Sigmoid colon (tissue), 7 donors: ENCODE measurements around the gene GORAB. TPM values are rescaled to one million over a fixed set of nuclear protein-coding genes. Genes with fewer than 3 reads are reported as not detected.

Experiments
- DNase-seq: peaks from one replicate; pipeline ENCODE4 v3.0.0-alpha.2; 2019
- H3K27ac ChIP-seq, 4 donors: fragments of 200-600 bp; sonication (generic); one replicate each; pipeline ENCODE4 v1.5.1; 2016 to 2019; ENCODE audit warnings: mild to moderate bottlenecking in 1 of 4
- H3K27me3 ChIP-seq, 3 donors: fragments of 200-600 bp; sonication (generic); one replicate each; pipeline ENCODE4 v1.5.1; 2019; ENCODE audit warnings: mild to moderate bottlenecking in 1 of 3
- H3K36me3 ChIP-seq, 4 donors: fragments of 200-600 bp; sonication (generic); one replicate each; pipeline ENCODE4 v1.5.1; 2016 to 2019
- H3K4me1 ChIP-seq, 4 donors: fragments of 200-600 bp; sonication (generic); one replicate each; pipeline ENCODE4 v1.5.1; 2017 to 2019
- H3K4me3 ChIP-seq, 4 donors: fragments of 200-600 bp; sonication (generic); one replicate each; pipeline ENCODE4 v1.5.1; 2017 to 2019; ENCODE audit warnings: mild to moderate bottlenecking in 2 of 4, moderate library complexity in 1 of 4
- H3K9me3 ChIP-seq, 4 donors: fragments of 200-600 bp in 3 of 4; sonication (generic) in 3 of 4; one replicate each; pipeline versions ENCODE4 v1.5.1 to v1.6.1; 2013 to 2019
- EP300 ChIP-seq, 4 donors: sonication (generic); formaldehyde crosslinking; IDR thresholded peaks; one replicate each; pipeline ENCODE4 v1.6.1; 2017; ENCODE audit warnings: antibody characterized with exemption in 4 of 4
- POLR2A ChIP-seq, 2 donors: fragments of 450-650 bp; IDR thresholded peaks; one replicate each; pipeline ENCODE4 v1.6.1; 2016; ENCODE audit warnings: antibody characterized with exemption in 2 of 2, mild to moderate bottlenecking in 2 of 2, moderate library complexity in 2 of 2
- POLR2AphosphoS5 ChIP-seq, 4 donors: sonication (generic); formaldehyde crosslinking; IDR thresholded peaks; one replicate each; pipeline ENCODE4 v1.6.1; 2017; ENCODE audit warnings: antibody characterized with exemption in 4 of 4
- WGBS, 2 donors: extraction: QIAGEN DNeasy Blood & Tissue Kit; methylation state at CpG; one replicate each; pipeline ENCODE4 v1.1.7; 2013; 5-methylcytosine and 5-hydroxymethylcytosine counted together
- intact Hi-C: fragments of 100-400 bp; cut with DNase I; formaldehyde crosslinking; loops from one replicate; pipeline ENCODE4 v1.15.1; 2023
- polyA plus RNA-seq, 3 donors: library from polyadenylated mRNA; stranded (reverse); fragments of 200-250 nt; gene quantifications; one replicate each; pipeline ENCODE4 v1.2.3, GENCODE V29; 2013
- total RNA-seq, 4 donors: library from RNA; depleted of rRNA; stranded (reverse); fragments of >200 nt; gene quantifications; one replicate each; pipeline ENCODE4 v1.1.0, GENCODE V29; 2016
- TF ChIP-seq, protein P1 (sequence below), 4 experiments: fragments of 450-650 bp in 3 of 4; fragments of 200-600 bp in 1 of 4; IDR thresholded peaks; one replicate each; pipeline ENCODE4 v1.5.1; 2016 to 2019; ENCODE audit warnings: antibody characterized with exemption in 4 of 4, mild to moderate bottlenecking in 3 of 4, moderate library complexity in 2 of 4
- donor health status: healthy with polysubstance abuse.
- donor health status: Bipolar disorder and iron deficiency.
- donor health status: healthy.

GORAB gene
- total and polyA plus RNA-seq, 7 donors: 4.8 to 13.8 (median 8.9) TPM

DNA sequence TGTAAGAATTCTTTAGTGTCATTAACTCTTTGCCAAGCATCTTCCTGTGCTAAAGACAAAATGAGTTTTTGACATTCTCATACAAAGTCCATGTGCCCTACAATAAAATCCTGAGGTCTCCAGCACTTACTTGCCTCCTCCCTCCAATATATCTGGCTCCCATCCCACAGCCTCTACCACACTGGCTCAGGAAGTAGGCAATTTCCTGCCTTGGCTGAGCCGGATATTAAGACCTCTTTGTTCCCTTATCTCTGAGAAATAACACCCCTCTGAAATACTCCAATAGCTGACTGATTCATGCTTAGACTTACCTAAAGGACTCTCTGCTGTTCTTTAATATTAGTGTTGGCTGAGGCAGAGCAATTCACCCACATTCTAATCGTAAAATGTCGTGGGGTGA lies 37.6 kb upstream of the GORAB start:
- no peak overlapping the region for H3K27ac ChIP-seq

DNA sequence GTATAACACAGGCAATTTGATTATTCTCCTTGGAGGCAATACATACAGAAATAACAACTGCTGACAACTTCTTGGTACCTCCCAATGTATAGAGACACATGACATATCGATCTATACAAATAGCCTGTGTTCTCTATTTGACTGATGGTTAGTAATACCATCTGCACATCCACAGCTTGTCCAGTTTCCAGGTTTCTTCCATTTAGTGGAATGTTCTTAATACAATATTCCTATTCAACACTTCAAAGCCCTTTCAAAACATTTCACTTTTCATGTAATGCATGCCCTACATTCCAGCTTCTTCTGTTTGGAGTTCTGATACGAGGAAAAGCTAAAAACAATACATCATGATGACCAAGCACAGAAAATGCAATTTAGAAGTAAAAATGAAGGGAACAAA lies 37.0 kb upstream of the GORAB start:
- no peak overlapping the region for H3K27ac ChIP-seq

More for the DNA sequence above, 37.6 kb upstream of the GORAB start:
- H3K4me1 ChIP-seq: no peaks in the 10 kb centered on the region
- 5 to 13% methylated on average over 3 of the region's 3 CpGs for WGBS, 2 donors
- no peaks in the 10 kb centered on the region for H3K27me3 ChIP-seq
- H3K4me3 ChIP-seq: no peak overlapping the region
- TF ChIP-seq EP300 (IDR thresholded peaks at IDR 0.05) (no peak), POLR2A (IDR thresholded peaks at IDR 0.05) (no peak), POLR2AphosphoS5 (IDR thresholded peaks at IDR 0.05) (no peak)
- TF ChIP-seq, protein P1, sequence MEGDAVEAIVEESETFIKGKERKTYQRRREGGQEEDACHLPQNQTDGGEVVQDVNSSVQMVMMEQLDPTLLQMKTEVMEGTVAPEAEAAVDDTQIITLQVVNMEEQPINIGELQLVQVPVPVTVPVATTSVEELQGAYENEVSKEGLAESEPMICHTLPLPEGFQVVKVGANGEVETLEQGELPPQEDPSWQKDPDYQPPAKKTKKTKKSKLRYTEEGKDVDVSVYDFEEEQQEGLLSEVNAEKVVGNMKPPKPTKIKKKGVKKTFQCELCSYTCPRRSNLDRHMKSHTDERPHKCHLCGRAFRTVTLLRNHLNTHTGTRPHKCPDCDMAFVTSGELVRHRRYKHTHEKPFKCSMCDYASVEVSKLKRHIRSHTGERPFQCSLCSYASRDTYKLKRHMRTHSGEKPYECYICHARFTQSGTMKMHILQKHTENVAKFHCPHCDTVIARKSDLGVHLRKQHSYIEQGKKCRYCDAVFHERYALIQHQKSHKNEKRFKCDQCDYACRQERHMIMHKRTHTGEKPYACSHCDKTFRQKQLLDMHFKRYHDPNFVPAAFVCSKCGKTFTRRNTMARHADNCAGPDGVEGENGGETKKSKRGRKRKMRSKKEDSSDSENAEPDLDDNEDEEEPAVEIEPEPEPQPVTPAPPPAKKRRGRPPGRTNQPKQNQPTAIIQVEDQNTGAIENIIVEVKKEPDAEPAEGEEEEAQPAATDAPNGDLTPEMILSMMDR (IDR thresholded peaks at IDR 0.05): no peak
- intact Hi-C loops: no loop called here
- no peaks in the 10 kb centered on the region for H3K36me3 ChIP-seq
- no peaks in the 10 kb centered on the region for H3K9me3 ChIP-seq
- no peak for DNase-seq

DNA sequence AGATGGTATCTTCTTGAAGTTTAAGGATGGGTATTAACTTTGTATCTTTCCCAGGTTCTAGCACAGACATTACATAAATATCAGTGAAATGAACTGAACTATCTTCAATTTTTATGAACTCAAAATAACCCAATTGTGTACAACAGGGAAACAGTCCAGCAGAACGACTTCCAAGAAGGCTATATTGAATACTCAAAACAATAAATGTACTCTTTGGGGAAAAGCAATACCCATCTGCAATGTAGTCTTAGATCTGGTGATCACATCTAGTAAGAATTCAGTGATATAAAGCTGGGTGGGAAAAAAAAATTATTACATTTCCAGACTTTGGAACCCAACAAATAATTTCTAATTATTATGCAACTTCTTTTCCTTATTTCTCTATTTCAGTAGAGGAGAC lies 33.1 kb upstream of the GORAB start:
- no peak for DNase-seq
- Histone ChIP-seq H3K4me1 (no peaks in the 10 kb centered on the region), H3K27me3 (no peaks in the 10 kb centered on the region), H3K4me3 (no peak overlapping the region), H3K27ac (no peak overlapping the region), H3K36me3 (no peaks in the 10 kb centered on the region), H3K9me3 (no peaks in the 10 kb centered on the region)
- 22 to 41% methylated on average over 1 of the region's 1 CpG for WGBS, 2 donors
- no peak for TF ChIP-seq EP300 (IDR thresholded peaks at IDR 0.05)
- TF ChIP-seq POLR2AphosphoS5 (IDR thresholded peaks at IDR 0.05): no peak
- no peak for TF ChIP-seq POLR2A (IDR thresholded peaks at IDR 0.05)
- TF ChIP-seq, protein P1 (IDR thresholded peaks at IDR 0.05): no peak
- intact Hi-C loops: no loop called here

More for the DNA sequence above, 37.0 kb upstream of the GORAB start:
- intact Hi-C loops: no loop called here
- no peaks in the 10 kb centered on the region for H3K4me1 ChIP-seq
- DNase-seq: no peak
- no peaks in the 10 kb centered on the region for H3K27me3 ChIP-seq
- 72 to 83% methylated on average over 2 of the region's 2 CpGs for WGBS, 2 donors
- TF ChIP-seq EP300 (IDR thresholded peaks at IDR 0.05): no peak
- no peak for TF ChIP-seq POLR2A (IDR thresholded peaks at IDR 0.05)
- TF ChIP-seq POLR2AphosphoS5 (IDR thresholded peaks at IDR 0.05): no peak
- TF ChIP-seq, protein P1 (IDR thresholded peaks at IDR 0.05): no peak
- H3K9me3 ChIP-seq: no peaks in the 10 kb centered on the region
- no peaks in the 10 kb centered on the region for H3K36me3 ChIP-seq
- H3K4me3 ChIP-seq: no peak overlapping the region

DNA sequence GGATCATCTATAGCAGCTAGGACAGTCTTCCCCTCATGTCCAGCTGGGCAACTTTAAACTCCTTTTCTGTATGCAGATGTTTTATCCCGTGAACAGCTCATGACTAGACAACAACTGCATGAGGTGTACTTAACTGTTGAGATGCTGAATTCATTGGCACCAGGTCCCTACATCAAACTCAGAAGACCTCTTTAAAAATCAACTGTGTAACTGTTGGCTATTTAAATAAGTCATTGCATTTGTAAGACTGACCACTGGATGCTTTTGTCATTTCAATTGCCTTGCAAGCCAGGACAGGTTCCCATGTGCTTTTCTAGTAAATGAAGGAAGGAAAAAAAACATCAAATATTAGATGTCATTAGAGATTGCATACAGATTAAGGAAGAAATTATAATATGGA lies 28.3 kb upstream of the GORAB start:
- DNase-seq: no peak
- Histone ChIP-seq H3K27me3 (no peaks in the 10 kb centered on the region), H3K9me3 (peaks cover 0 to 2% (median 0%) of the 10 kb centered on the region in 4 donors), H3K4me1 (no peaks in the 10 kb centered on the region), H3K27ac (no peak overlapping the region), H3K36me3 (no peaks in the 10 kb centered on the region), H3K4me3 (no peak overlapping the region)
- intact Hi-C loops: no loop called here
- 25 to 39% methylated on average over 1 of the region's 1 CpG for WGBS, 2 donors
- TF ChIP-seq, protein P1 (IDR thresholded peaks at IDR 0.05): no peak
- TF ChIP-seq POLR2A (IDR thresholded peaks at IDR 0.05) (no peak), EP300 (IDR thresholded peaks at IDR 0.05) (no peak), POLR2AphosphoS5 (IDR thresholded peaks at IDR 0.05) (no peak)

DNA sequence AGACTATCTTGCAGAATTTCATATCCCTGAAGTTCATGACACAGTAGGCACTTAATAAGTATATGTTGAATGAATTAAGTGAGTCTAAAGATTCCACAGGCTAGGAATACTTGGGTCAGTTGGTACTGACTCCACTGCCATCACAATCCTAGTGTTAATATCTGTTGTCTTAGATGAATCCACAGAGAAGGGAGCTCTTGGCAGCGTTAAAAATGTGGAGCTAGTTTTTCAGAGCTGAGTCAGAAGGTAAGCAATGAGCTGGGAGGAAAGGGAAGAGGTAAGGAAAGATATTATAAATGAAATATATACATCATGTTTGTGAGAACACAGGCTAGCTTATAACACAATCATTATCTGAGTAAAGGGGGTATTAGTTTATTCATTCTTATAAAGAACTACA lies 21.8 kb upstream of the GORAB start:
- no peak for DNase-seq
- H3K4me3 ChIP-seq: no peak overlapping the region
- H3K27me3 ChIP-seq: no peaks in the 10 kb centered on the region
- H3K36me3 ChIP-seq: no peaks in the 10 kb centered on the region
- H3K27ac ChIP-seq: no peak overlapping the region
- TF ChIP-seq POLR2A (IDR thresholded peaks at IDR 0.05): no peak
- WGBS, 2 donors: 90 to 94% methylated on average over 1 of the region's 1 CpG
- H3K9me3 ChIP-seq: no peaks in the 10 kb centered on the region
- H3K4me1 ChIP-seq: no peaks in the 10 kb centered on the region
- intact Hi-C loops: no loop called here
